Endothelial cell of umbilical vein (primary cell): Measurements from ENCODE around the gene SMOC1. TPM values are rescaled to one million over a fixed set of nuclear protein-coding genes. Genes with fewer than 3 reads are reported as not detected.

Source experiments
- BruUV-seq: library from RNA; stranded (reverse); fragments of 400-500 nt; replicated peaks from 2 replicates; lab custom pipeline; 2021; lab: Mats Ljungman, UMichigan
- CTCF ChIA-PET: fragments of 300-600, 350-600 bp; sonication (Branson Sonifier 250); formaldehyde crosslinking; loops from one replicate; lab custom pipeline; 2021; ENCODE audit warnings: antibody characterized with exemption, inconsistent platforms; lab: Charles Lee
- POLR2A ChIA-PET: fragments of 300-600, 350-600 bp; sonication (Branson Sonifier 250); formaldehyde crosslinking; loops from one replicate; lab custom pipeline; 2021; ENCODE audit warnings: antibody characterized with exemption, inconsistent platforms; lab: Charles Lee
- DNase-seq: peaks from one replicate; pipeline ENCODE4 v3.0.0-alpha.2; 2011; ENCODE audit warnings: low read depth, low spot score
- FAIRE-seq: peaks from 2 replicates; lab custom pipeline; 2011; peaks lifted over from hg19 to GRCh38; lab: Jason Lieb, UNC
- H2AFZ ChIP-seq: 2 replicates; pipeline ENCODE4 v1.6.0; 2012; ENCODE audit warnings: low read depth, low read length, control low read depth, inconsistent platforms
- H3K27ac ChIP-seq: 2 replicates; pipeline ENCODE4 v1.5.1; 2011; ENCODE audit warnings: low read depth, mild to moderate bottlenecking, control low read depth, low read length, moderate library complexity; ENCODE audit not compliant: insufficient read depth
- H3K27me3 ChIP-seq, 2 experiments: 2 replicates each; pipeline versions ENCODE4 v1.6.0 to v1.6.1; 2011; ENCODE audit warnings: low read length in 2 of 2, mixed read lengths in 1 of 2; ENCODE audit not compliant: control insufficient read depth in 2 of 2, insufficient read depth in 2 of 2
- H3K36me3 ChIP-seq, 2 experiments: 2 replicates in 1 of 2; 3 replicates in 1 of 2; pipeline ENCODE4 v1.5.1; 2011; ENCODE audit warnings: low read length in 2 of 2, mild to moderate bottlenecking in 1 of 2, moderate library complexity in 1 of 2; ENCODE audit not compliant: control insufficient read depth in 2 of 2, insufficient read depth in 2 of 2; ENCODE audit errors: extremely low read depth in 1 of 2
- H3K4me1 ChIP-seq: 3 replicates; pipeline ENCODE4 v1.5.1; 2011; ENCODE audit warnings: mild to moderate bottlenecking, low read length; ENCODE audit not compliant: control insufficient read depth, insufficient read depth; ENCODE audit errors: extremely low read depth
- H3K4me2 ChIP-seq: 2 replicates; pipeline ENCODE4 v1.6.1; 2011; ENCODE audit warnings: low read length, control low read depth, mixed read lengths; ENCODE audit not compliant: insufficient read depth
- H3K4me3 ChIP-seq, 3 experiments: fragments of 200-600 bp in 1 of 3; sonication (generic), shearing (Covaris generic) in 1 of 3; replicated peaks in 1 of 3; 2 replicates each; pipeline ENCODE4 v1.5.1; 2011 to 2016; ENCODE audit warnings: control low read depth in 3 of 3, low read length in 3 of 3, mild to moderate bottlenecking in 2 of 3, inconsistent platforms in 1 of 3, low read depth in 1 of 3, moderate library complexity in 1 of 3; ENCODE audit not compliant: insufficient read depth in 1 of 3
- H3K79me2 ChIP-seq: 2 replicates; pipeline ENCODE4 v1.6.0; 2012; ENCODE audit warnings: low read length, inconsistent platforms; ENCODE audit not compliant: control insufficient read depth, insufficient read depth
- H3K9ac ChIP-seq: replicated peaks from 2 replicates; pipeline ENCODE3; 2011; ENCODE audit warnings: low read length, control low read depth; ENCODE audit not compliant: insufficient read depth; ENCODE audit errors: extremely low read depth
- H3K9me1 ChIP-seq: replicated peaks from 3 replicates; pipeline ENCODE4 v1.6.0; 2011; ENCODE audit warnings: mild to moderate bottlenecking, low read length; ENCODE audit not compliant: control insufficient read depth, insufficient read depth; ENCODE audit errors: extremely low read depth
- H3K9me3 ChIP-seq: replicated peaks from 2 replicates; pipeline ENCODE4 v1.5.1; 2012; ENCODE audit warnings: low read length, inconsistent platforms; ENCODE audit not compliant: control insufficient read depth, insufficient read depth
- H4K20me1 ChIP-seq: replicated peaks from 2 replicates; pipeline ENCODE3; 2011; ENCODE audit warnings: mild to moderate bottlenecking, low read length; ENCODE audit not compliant: control insufficient read depth, insufficient read depth; ENCODE audit errors: extremely low read depth
- CTCF ChIP-seq, 2 donors: IDR thresholded peaks; 1 replicate in 1 of 2; 2 replicates in 1 of 2; pipeline ENCODE4 v1.5.1; 2011; ENCODE audit warnings: low read length in 2 of 2, mild to moderate bottlenecking in 2 of 2, moderate library complexity in 2 of 2, control low read depth in 1 of 2, inconsistent platforms in 1 of 2, low read depth in 1 of 2; ENCODE audit not compliant: insufficient read depth in 1 of 2; ENCODE audit errors: extremely low read depth in 1 of 2
- EZH2 ChIP-seq: IDR thresholded peaks from 2 replicates; pipeline ENCODE4 v1.6.1; 2012; ENCODE audit warnings: borderline replicate concordance, low read depth, mild to moderate bottlenecking, moderate library complexity, low read length, inconsistent platforms; ENCODE audit not compliant: severe bottlenecking
- FOS ChIP-seq: IDR thresholded peaks from 2 replicates; pipeline ENCODE4 v1.6.1; 2011; ENCODE audit warnings: mild to moderate bottlenecking, low read length, moderate library complexity, borderline replicate concordance; ENCODE audit not compliant: insufficient read depth
- GATA2 ChIP-seq: IDR thresholded peaks from 2 replicates; pipeline ENCODE4 v1.7.0; 2011; ENCODE audit warnings: low read depth, mild to moderate bottlenecking, moderate library complexity, mixed read lengths, low read length; ENCODE audit not compliant: insufficient read length, insufficient read depth
- JUN ChIP-seq: IDR thresholded peaks from 2 replicates; pipeline ENCODE4 v1.6.1; 2011; ENCODE audit warnings: borderline replicate concordance, low read depth; ENCODE audit not compliant: insufficient read length, insufficient read depth
- MAX ChIP-seq: IDR thresholded peaks from 2 replicates; pipeline ENCODE4 v1.6.1; 2011; ENCODE audit not compliant: insufficient read depth, insufficient read length
- MYC ChIP-seq: IDR thresholded peaks from one replicate; pipeline ENCODE4 v1.6.1; 2011; ENCODE audit warnings: mild to moderate bottlenecking, low read depth, low read length
- POLR2A ChIP-seq: IDR thresholded peaks from 2 replicates; pipeline ENCODE4 v1.6.1; 2012; ENCODE audit warnings: low read depth, mild to moderate bottlenecking, control low read depth, low read length
- POLR2AphosphoS5 ChIP-seq: IDR thresholded peaks from 2 replicates; pipeline ENCODE4 v1.6.1; 2012; ENCODE audit warnings: low read depth, mild to moderate bottlenecking, control low read depth, low read length, moderate library complexity; ENCODE audit not compliant: insufficient read depth
- dilution Hi-C: fragments of 300-500 bp; cut with MboI; formaldehyde crosslinking; loops from one replicate; pipeline ENCODE4 v1.15.0; 2019; ENCODE audit warnings: low sequenced_read_pairs; ENCODE audit not compliant: extremely low pct_ligation_motif_present
- intact Hi-C: fragments of 100-400 bp; cut with micrococcal nuclease; formaldehyde crosslinking; loops from one replicate; pipeline ENCODE4 v1.10.0; 2022
- polyA plus RNA-seq, 4 experiments: library from polyadenylated mRNA; depleted of rRNA in 3 of 4; stranded (reverse) in 3 of 4; unstranded in 1 of 4; fragments of >200 nt; gene quantifications; 2 replicates each; pipeline versions ENCODE4 v1.2.1 to v1.2.3, GENCODE V29; 2011 to 2012; ENCODE audit warnings: missing spikeins in 1 of 4
- total RNA-seq: library from RNA; stranded (reverse); gene quantifications from 2 replicates; pipeline ENCODE4 v1.2.3, GENCODE V29; 2021

Gene SMOC1
- total and polyA plus RNA-seq, 2 donors (not counting 3 experiments of a cell fraction or from before 2014, with no cell fraction given): 0.97 to 1.1 TPM

GRCh38 chr14:69919815-69920214 lies 40.6 kb downstream of the SMOC1 start:
- Histone ChIP-seq H3K9me1 (no peaks in the 10 kb centered on the region), H3K79me2 (no peaks in the 10 kb centered on the region), H3K36me3 (no peaks in the 10 kb centered on the region), H4K20me1 (no peaks in the 10 kb centered on the region), H2AFZ (no peak overlapping the region), H3K9me3 (no peaks in the 10 kb centered on the region), H3K9ac (no peak overlapping the region), H3K27me3 (no peaks in the 10 kb centered on the region), H3K27ac (no peak overlapping the region), H3K4me2 (no peak overlapping the region), H3K4me1 (no peaks in the 10 kb centered on the region), H3K4me3 (no peak overlapping the region)
- POLR2A ChIA-PET: no interaction called here
- dilution Hi-C loops: no loop called here
- CTCF ChIA-PET: interaction anchor here (0.8 kb wide), 1 partner anchor 108 kb away, joined by 3 read pairs; no protein-coding TSS in a partner anchor
- no peak for TF ChIP-seq CTCF (IDR thresholded peaks at IDR 0.05; ENCODE audit: extremely low read depth in 1 of 2, insufficient read depth in 1 of 2, low read depth in 1 of 2, low read length in 2 of 2)
- TF ChIP-seq FOS: no peak
- TF ChIP-seq MAX: no peak
- no peak for TF ChIP-seq GATA2
- no peak for TF ChIP-seq JUN
- TF ChIP-seq POLR2AphosphoS5: no peak
- TF ChIP-seq POLR2A: no peak
- no peak for TF ChIP-seq MYC
- no peak for TF ChIP-seq EZH2
- DNase-seq (no peak), FAIRE-seq (no peak)
- BruUV-seq: no TSS peak
- intact Hi-C loops: no loop called here
